Subcutaneous adipose tissue (tissue), 4 donors: ENCODE data around the gene SNX19. TPM values are rescaled to one million over a fixed set of nuclear protein-coding genes. Genes with fewer than 3 reads are reported as not detected.

Source experiments
- total RNA-seq, 4 donors: library from RNA; depleted of rRNA; stranded (reverse); fragments of >200 nt; gene quantifications; one replicate each; pipeline ENCODE4 v1.1.0, GENCODE V29; 2016
- TF ChIP-seq, protein P1 (sequence below): fragments of 450-650 bp; IDR thresholded peaks from one replicate; pipeline ENCODE4 v1.5.1; 2016; ENCODE audit warnings: low read depth, mild to moderate bottlenecking, control low read depth, antibody characterized with exemption, moderate library complexity

The SNX19 gene
- total RNA-seq, 4 donors from 2014 or later = 86.0 to 170 (median 103) TPM

DNA sequence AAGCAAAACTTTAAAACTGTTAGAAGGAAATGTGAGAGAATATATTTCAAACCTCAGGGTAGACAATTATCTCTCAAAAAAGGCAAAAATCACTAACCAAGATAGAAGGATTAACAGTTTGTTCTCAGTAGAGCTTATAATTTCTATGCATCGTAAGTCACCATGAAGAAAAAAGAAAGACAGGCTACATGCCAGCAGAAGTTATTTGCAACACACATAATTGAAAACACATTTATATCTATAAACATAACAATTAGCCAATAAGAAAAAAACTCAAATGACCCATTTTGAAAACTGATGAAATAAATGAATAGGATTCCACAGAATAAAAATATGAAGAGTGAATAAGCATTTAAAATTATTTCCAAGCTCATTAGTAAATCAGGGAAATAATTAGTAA lies 24.4 kb upstream of the SNX19 start:
- TF ChIP-seq, protein P1, sequence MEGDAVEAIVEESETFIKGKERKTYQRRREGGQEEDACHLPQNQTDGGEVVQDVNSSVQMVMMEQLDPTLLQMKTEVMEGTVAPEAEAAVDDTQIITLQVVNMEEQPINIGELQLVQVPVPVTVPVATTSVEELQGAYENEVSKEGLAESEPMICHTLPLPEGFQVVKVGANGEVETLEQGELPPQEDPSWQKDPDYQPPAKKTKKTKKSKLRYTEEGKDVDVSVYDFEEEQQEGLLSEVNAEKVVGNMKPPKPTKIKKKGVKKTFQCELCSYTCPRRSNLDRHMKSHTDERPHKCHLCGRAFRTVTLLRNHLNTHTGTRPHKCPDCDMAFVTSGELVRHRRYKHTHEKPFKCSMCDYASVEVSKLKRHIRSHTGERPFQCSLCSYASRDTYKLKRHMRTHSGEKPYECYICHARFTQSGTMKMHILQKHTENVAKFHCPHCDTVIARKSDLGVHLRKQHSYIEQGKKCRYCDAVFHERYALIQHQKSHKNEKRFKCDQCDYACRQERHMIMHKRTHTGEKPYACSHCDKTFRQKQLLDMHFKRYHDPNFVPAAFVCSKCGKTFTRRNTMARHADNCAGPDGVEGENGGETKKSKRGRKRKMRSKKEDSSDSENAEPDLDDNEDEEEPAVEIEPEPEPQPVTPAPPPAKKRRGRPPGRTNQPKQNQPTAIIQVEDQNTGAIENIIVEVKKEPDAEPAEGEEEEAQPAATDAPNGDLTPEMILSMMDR = no peak

DNA sequence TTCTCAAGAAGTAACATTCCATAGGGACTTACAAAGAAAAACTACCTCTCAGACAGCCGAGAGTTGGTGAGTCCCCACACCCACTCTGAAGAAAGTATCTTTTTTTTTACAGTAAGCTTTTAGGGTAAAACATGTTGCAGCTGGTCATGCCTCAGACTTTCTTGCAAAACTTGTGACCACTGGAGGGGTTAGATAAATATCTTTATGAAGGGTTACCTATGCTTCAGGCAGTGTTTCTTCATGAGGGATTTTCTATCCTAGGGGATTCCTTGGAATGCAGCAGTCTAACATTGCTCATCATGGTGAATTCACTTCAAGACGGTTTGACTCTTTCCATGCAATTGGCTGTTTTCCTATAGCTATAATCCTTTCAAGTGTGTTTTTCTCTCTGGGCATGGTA lies 20.8 kb upstream of the SNX19 start:
- TF ChIP-seq, protein P1 = no peak

DNA sequence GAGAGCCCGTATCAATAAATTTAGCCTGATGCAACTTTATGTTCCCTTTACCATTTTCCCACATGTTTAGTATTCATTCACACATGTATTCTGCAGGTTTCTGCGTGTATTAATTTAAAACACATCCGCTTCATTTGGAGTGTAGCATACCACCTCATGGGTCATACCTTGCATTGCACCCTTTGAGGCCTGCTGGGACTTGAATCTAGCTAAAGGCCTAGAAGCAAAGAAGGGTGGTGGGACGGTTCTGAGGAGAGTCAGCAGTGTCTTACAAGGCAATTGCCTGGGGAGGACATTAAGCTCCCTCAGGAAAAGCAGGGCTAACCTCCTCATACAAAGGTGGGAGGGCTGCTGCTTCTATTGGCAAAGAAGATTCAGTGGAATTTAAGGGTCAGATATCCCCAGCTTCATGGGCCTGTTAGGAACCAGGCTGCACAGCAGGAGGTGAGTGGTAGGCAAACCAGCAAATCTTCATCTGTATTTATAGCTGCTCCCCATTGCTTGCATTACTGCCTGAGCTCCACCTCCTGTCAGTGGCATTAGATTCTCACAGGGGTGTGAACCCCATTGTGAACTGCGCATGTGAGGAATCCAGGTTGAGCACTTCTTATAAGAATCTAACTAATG lies 15.9 kb upstream of the SNX19 start:
- TF ChIP-seq, protein P1 = no peak

DNA sequence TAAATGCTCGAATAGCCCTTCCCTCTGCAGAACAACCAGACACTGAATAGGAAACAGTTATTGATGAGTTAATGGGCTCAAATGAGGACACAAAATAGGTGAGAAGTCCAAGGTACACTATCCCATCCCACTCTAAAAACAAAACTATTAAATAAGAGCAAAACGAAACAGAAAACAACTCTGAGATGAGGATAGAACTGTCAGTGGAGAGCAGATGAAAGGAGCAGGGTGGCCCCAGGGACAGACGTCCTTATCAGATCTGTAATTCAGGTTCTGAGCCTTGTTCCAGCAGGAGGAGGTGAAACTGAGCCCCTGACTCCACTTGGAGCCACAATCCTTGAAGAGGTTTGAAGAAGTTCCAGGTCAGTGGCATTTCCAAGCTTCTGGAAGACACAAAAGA lies 8.5 kb upstream of the SNX19 start:
- TF ChIP-seq, protein P1 = no peak

DNA sequence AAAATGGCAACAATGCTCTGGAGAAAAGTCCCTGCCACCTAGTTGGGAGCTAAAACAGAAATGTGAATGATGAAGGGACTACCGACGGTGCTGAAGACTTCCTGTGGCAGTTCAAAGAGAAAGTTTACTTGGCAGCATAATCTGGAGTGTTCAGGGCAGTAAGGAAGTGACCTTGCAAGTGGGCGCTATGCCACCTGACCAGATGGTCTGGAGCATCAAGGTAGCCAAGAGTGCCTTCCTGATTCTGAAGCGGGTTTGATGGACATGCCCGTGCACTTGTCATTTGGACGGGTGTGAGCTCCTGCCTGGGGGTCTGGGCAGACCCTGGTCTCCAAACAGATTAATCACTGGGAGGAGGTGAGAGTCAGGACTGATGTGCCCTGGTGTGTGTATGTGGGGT lies 1.8 kb upstream of the SNX19 start:
- TF ChIP-seq, protein P1 = no peak

DNA sequence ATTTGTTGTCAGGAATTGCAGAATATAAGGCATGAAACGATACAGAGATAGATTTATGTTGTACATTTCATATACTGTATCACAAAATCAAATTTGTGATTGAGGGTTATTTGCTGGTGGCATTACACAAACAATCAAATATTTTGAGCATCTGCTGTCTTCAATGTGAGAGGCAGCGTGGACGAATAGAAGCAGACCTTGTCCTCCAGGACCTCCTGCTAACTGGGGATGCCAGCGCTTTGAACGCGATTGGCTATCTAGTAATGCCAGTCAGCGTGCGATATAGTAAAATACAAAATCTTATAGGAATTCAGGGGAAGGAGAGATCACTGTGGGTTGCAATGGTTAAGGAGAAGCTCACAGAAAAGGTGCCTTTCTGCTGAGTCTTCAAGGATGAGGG lies 631 bp upstream of the SNX19 start:
- TF ChIP-seq, protein P1 = no peak

DNA sequence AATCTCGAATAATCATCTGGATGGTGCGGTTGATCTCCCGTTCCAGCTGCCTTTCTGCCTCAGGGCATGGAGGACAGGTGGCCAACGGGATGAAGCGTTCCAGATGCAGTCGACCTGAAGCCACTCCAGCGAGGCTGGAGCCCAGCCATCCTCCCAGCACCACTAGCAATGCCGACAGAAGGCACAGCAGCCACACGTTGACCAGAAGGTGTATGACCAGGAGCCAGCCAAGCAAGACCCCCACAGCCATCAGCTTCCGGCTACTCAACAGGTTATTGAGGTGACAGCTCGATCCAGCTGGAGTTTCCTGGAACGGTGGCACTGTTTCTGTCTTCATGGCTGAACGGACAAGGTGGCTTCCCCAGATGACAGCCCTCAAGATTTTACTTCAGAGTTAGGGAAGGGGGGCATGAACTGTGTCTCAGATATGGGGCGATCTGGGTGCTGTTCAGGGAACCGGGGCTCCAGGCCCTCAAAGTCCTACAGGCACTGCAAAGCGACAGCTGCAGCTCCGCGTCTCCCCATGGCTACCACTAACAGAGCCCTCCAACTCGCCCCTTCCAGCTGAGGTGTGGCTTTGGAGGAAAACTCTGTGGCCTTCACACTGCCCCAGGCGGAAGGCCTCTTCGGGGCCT lies 559 bp downstream of the SNX19 start:
- TF ChIP-seq, protein P1 = no peak
